ENCODE results near the gene HHATL. TPM values are rescaled to one million over a fixed set of nuclear protein-coding genes. Genes with fewer than 3 reads are reported as not detected.
A peak's percentile ranks its signal among the peaks of the same experiment; 100 is the strongest.

Gene HHATL, protein sequence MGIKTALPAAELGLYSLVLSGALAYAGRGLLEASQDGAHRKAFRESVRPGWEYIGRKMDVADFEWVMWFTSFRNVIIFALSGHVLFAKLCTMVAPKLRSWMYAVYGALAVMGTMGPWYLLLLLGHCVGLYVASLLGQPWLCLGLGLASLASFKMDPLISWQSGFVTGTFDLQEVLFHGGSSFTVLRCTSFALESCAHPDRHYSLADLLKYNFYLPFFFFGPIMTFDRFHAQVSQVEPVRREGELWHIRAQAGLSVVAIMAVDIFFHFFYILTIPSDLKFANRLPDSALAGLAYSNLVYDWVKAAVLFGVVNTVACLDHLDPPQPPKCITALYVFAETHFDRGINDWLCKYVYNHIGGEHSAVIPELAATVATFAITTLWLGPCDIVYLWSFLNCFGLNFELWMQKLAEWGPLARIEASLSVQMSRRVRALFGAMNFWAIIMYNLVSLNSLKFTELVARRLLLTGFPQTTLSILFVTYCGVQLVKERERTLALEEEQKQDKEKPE
- 1 to 10 TPM in 1 of 4 donors, under 1 TPM in 1, not detected in 2; 0.23 to 1.2 TPM for total RNA-seq

DNA sequence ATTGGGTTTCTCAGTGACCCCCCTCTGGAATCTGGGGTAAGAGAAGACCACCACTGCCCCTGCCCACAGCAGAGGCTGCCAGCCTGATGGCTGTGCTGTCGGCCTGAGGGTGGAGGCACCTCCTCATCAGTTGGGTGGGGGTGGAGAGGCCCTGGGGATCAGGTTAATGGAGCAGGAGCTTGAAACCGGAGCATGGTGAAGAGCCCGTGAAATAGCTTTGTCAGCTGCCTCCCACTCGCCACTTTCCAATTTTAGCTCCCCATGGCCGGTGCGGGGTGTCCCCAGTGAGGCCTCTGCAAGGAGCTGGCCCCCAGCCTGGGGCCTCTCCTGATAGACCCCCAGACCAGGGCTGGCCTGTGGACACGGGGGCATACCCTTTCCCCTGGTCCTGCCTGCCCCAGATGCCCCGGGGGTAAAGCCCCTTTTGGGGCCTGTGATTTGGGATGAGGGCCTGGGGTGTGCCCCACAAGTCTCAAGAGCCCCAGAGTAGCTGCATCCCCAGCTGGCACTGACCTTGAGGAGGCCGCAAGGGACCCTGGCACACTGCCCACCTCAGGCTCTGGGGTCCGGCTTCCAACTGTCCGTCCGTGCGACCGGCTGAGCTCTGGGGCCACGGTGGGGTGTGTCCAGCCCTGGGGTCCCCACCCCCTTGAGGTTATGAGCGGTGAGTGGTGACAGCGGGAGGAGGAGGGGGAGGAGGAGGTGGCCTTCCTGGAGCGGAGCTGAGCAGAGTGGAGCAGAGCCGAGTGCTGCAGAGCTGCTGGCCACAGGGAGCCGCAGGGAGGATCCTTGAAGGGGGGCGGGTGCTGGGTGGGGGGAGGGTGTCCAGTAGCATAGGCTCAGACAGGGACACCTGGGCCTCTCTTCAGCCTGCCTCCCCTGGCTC, at the start of gene HHATL:
TSS of gene HHATL (minus strand) at position 733 of the 886 bp plus-strand sequence. CDS start 1,972 bp downstream, outside the sequence.
- ATAC-seq: no peak

DNA sequence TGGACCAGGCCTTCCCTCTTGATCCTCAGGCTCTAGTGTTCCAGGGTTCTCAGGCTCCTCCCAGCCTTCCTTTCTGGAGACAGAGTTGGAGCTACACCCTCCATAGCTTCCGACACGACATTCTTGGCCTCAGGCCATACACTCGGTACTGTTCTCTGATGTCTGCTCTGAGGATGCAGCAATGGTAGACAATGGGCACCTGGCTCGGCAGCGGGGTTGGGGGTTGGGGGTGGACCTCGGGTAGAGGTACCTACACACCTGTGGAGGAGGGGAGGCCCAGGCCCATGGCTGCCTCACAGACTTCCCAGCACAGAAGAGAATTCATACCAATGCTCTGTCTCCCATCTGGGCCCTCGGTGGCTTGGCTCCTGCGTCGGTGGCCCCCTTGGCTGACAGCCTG, 49.0 kb upstream of the HHATL start:
- no peak for ATAC-seq
- no peak overlapping the region for H3K27ac ChIP-seq

More for the DNA sequence above, at the start of gene HHATL:
- 58% methylated on average over 2 of the region's 21 CpGs; no CpG with 5 or more reads in 1 of the 2 donors for whole genome bisulfite sequencing, 2 donors (ENCODE audit: low coverage in 1 of 2)
- Histone ChIP-seq H3K9me3 (no peaks in the 10 kb centered on the region), H3K4me3 (no peak within 1 kb of the TSS), H3K27ac (no peak within 1 kb of the TSS), H3K27me3 (peaks cover 6% of the 10 kb centered on the region), H3K4me1 (no peaks in the 10 kb centered on the region), H3K36me3 (no peaks in the 10 kb centered on the region)
- TF ChIP-seq, protein P1, sequence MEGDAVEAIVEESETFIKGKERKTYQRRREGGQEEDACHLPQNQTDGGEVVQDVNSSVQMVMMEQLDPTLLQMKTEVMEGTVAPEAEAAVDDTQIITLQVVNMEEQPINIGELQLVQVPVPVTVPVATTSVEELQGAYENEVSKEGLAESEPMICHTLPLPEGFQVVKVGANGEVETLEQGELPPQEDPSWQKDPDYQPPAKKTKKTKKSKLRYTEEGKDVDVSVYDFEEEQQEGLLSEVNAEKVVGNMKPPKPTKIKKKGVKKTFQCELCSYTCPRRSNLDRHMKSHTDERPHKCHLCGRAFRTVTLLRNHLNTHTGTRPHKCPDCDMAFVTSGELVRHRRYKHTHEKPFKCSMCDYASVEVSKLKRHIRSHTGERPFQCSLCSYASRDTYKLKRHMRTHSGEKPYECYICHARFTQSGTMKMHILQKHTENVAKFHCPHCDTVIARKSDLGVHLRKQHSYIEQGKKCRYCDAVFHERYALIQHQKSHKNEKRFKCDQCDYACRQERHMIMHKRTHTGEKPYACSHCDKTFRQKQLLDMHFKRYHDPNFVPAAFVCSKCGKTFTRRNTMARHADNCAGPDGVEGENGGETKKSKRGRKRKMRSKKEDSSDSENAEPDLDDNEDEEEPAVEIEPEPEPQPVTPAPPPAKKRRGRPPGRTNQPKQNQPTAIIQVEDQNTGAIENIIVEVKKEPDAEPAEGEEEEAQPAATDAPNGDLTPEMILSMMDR (IDR thresholded peaks at IDR 0.05): no peak
- no peak for TF ChIP-seq POLR2A (IDR thresholded peaks at IDR 0.05)
- TF ChIP-seq EP300 (IDR thresholded peaks at IDR 0.05): no peak
- no peak for TF ChIP-seq POLR2AphosphoS5 (IDR thresholded peaks at IDR 0.05)

DNA sequence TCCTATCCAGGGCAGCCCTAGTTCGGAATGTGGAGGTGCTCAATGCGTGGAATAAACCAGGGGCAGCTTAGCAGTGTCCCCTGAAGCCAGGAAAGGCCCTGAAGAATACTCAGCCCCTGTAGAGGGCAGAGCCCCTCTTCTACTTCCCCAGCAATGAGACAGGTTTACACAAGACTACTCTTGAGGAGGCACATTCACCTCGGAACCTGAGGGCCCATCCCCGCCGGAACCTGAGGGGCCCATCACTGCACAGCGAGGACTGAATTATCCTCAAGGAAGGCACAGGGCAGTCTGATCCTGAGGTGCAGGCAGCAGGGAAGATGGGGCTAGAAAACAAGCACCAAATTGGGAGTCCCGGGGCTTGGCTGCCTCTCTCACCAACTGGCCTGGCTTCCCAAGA, 48.2 kb upstream of the HHATL start:
- Histone ChIP-seq H3K27ac (no peak overlapping the region), H3K4me1 (peaks cover 7 to 49% (median 14%) of the 10 kb centered on the region in 3 donors), H3K27me3 (no peaks in the 10 kb centered on the region), H3K4me3 (no peak overlapping the region), H3K36me3 (peaks cover 0 to 5% of the 10 kb centered on the region in 2 donors), H3K9me3 (no peaks in the 10 kb centered on the region)
- TF ChIP-seq POLR2A (IDR thresholded peaks at IDR 0.05) (no peak), EP300 (IDR thresholded peaks at IDR 0.05) (no peak), POLR2AphosphoS5 (IDR thresholded peaks at IDR 0.05) (no peak)
- TF ChIP-seq, protein P1 (IDR thresholded peaks at IDR 0.05): no peak
- ATAC-seq: no peak
- WGBS, 2 donors (ENCODE audit: low coverage in 1 of 2): no CpG with 5 or more reads among the region's 7 CpGs

More for the DNA sequence above, 49.0 kb upstream of the HHATL start:
- 33 to 100% methylated on average over 1 of the region's 9 CpGs for WGBS, 2 donors (ENCODE audit: low coverage in 1 of 2)
- Histone ChIP-seq H3K36me3 (peaks cover 0 to 5% of the 10 kb centered on the region in 2 donors), H3K4me3 (no peak overlapping the region), H3K27me3 (no peaks in the 10 kb centered on the region), H3K9me3 (no peaks in the 10 kb centered on the region), H3K4me1 (peaks cover 4 to 42% (median 6%) of the 10 kb centered on the region in 3 donors)
- no peak for TF ChIP-seq EP300 (IDR thresholded peaks at IDR 0.05)
- TF ChIP-seq POLR2AphosphoS5 (IDR thresholded peaks at IDR 0.05): no peak
- no peak for TF ChIP-seq POLR2A (IDR thresholded peaks at IDR 0.05)
- TF ChIP-seq, protein P1 (IDR thresholded peaks at IDR 0.05): no peak

DNA sequence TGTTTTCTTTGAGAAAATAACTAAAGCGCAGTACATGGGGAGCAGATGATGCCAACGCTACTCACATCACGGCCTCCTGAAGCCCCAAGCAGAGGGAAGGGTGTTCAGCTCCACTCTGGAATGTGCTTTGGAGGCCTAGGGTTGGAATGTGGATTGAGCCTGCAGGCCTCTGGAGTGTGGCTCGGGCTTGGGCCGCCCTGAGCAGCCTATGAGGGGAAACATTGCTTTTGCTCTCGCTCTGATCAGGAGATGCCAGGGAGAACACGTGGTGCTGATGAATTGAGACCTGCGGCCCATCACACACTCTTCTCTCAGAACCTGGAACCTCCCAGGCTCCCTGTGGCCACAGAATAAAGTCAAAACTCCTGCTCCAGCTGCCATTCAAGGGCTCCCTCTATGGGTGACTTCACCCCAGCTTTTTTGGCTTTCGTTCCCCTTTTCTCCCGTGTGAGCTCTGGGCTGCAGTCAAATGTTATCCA, 47.2 kb upstream of the HHATL start:
- H3K27ac ChIP-seq: peak overlapping the region in 3 of 4 donors; percentile 48 to 83 (median 81)
- H3K4me1 ChIP-seq: peaks cover 16 to 60% (median 16%) of the 10 kb centered on the region in 3 donors
- no peak overlapping the region for H3K4me3 ChIP-seq
- peaks cover 0 to 5% of the 10 kb centered on the region in 2 donors for H3K36me3 ChIP-seq
- H3K9me3 ChIP-seq: no peaks in the 10 kb centered on the region
- H3K27me3 ChIP-seq: no peaks in the 10 kb centered on the region
- ATAC-seq: no peak
- TF ChIP-seq, protein P1 (IDR thresholded peaks at IDR 0.05): peak in 3 of 4 experiments; percentile 34 to 50 (median 39)
- no peak for TF ChIP-seq EP300 (IDR thresholded peaks at IDR 0.05)
- peak; percentile 13 for TF ChIP-seq POLR2AphosphoS5 (IDR thresholded peaks at IDR 0.05)
- no peak for TF ChIP-seq POLR2A (IDR thresholded peaks at IDR 0.05)
- 17 to 76% methylated on average over 1 to 3 of the region's 10 CpGs for WGBS, 2 donors (ENCODE audit: low coverage in 1 of 2)
